ENCODE data around the gene DNAJB13. TPM values are rescaled to one million over a fixed set of nuclear protein-coding genes. Genes with fewer than 3 reads are reported as not detected.

DNAJB13 gene
- total and polyA plus RNA-seq, 2 of the 13 experiments (the other 11 are each of a cell fraction or from before 2014, with no cell fraction given) = 2.3 TPM; not detected in 1

- TF ChIP-seq ZNF382 (CRISPR knock-in tag; IDR thresholded peaks at IDR 0.05; ENCODE audit: borderline replicate concordance) = no peak
- 0 out of 2 replicates have a peak, but pooled peaks have one; percentile 57 for TF ChIP-seq PRMT3 (CRISPR knock-in tag; IDR thresholded peaks at IDR 0.05; ENCODE audit: borderline replicate concordance, low read depth)
- TF ChIP-seq ATF3 (CRISPR knock-in tag; IDR thresholded peaks at IDR 0.05) = no peak
- peak; percentile 45; the same call in 1 of the 2 replicates for TF ChIP-seq ZHX2 (IDR thresholded peaks at IDR 0.05; ENCODE audit: low read depth)
- peak; percentile 93 for TF ChIP-seq ZHX2 (CRISPR knock-in tag; IDR thresholded peaks at IDR 0.05; ENCODE audit: borderline replicate concordance)
- peak in 1 of 2 experiments; percentile 78; a peak in 2 of 4 replicates for TF ChIP-seq KLF16 (CRISPR knock-in tag; IDR thresholded peaks at IDR 0.05)
- TF ChIP-seq ZNF883 (CRISPR knock-in tag; IDR thresholded peaks at IDR 0.05; ENCODE audit: not compliant biosample characterization) = peak; percentile 87
- TF ChIP-seq TFDP1 (CRISPR knock-in tag; IDR thresholded peaks at IDR 0.05; ENCODE audit: borderline replicate concordance) = peak; percentile 96
- TF ChIP-seq PCBP1 (IDR thresholded peaks at IDR 0.05; ENCODE audit: borderline replicate concordance, low read depth, low read length) = no peak
- TF ChIP-seq MED1 (CRISPR knock-in tag; IDR thresholded peaks at IDR 0.05) = peak; percentile 72
- no peak for TF ChIP-seq SSRP1 (CRISPR knock-in tag; IDR thresholded peaks at IDR 0.05)
- peak; percentile 65; the same call in 1 of the 2 replicates for TF ChIP-seq ZNF205 (CRISPR knock-in tag; IDR thresholded peaks at IDR 0.05)
- TF ChIP-seq HCFC1 (IDR thresholded peaks at IDR 0.05; ENCODE audit: low read depth, low read length) = no peak
- TF ChIP-seq RXRB (CRISPR knock-in tag; IDR thresholded peaks at IDR 0.05; ENCODE audit: borderline replicate concordance) = peak; percentile 60
- TF ChIP-seq SUZ12 (IDR thresholded peaks at IDR 0.05; ENCODE audit: low read depth, low read length) = no peak
- TF ChIP-seq IKZF1 (IDR thresholded peaks at IDR 0.05) = no peak
- TF ChIP-seq BCL6 (CRISPR knock-in tag; IDR thresholded peaks at IDR 0.05) = peak; percentile 43
- TF ChIP-seq ZSCAN31 (CRISPR knock-in tag; IDR thresholded peaks at IDR 0.05; ENCODE audit: low read depth) = peak; percentile 65
- TF ChIP-seq ZNF766 (CRISPR knock-in tag; IDR thresholded peaks at IDR 0.05; ENCODE audit: borderline replicate concordance) = peak; percentile 94
- TF ChIP-seq MED13 (CRISPR knock-in tag; IDR thresholded peaks at IDR 0.05) = peak; percentile 75; the same call in 1 of the 2 replicates
- peak; percentile 93 for TF ChIP-seq MAX (IDR thresholded peaks at IDR 0.05)
- peak; percentile 84; the same call in 1 of the 2 replicates for TF ChIP-seq ZFAT (CRISPR knock-in tag; conservative IDR thresholded peaks at IDR 0.05)
- TF ChIP-seq ZNF792 (CRISPR knock-in tag; IDR thresholded peaks at IDR 0.05) = peak; percentile 63; the same call in 1 of the 2 replicates
- TF ChIP-seq CENPT (CRISPR knock-in tag; IDR thresholded peaks at IDR 0.05; ENCODE audit: low read depth) = peak; percentile 91; the same call in 1 of the 2 replicates
These were observed 32.3 kb downstream of the DNAJB13 start (continued) for GRCh38 chr11:73982990-73983740.

Measured in HepG2 (cell line).